GM19328 (cell line): ENCODE data around the gene PDIA4.
"Not testable (repeated sequence)": the region's sequence is repeated elsewhere in the genome, so short reads cannot be mapped to it uniquely, and the experiment has no call there.

Source experiments
- ATAC-seq: cut with Tn5 transposase; IDR thresholded peaks from one replicate; pipeline ENCODE4 v1.9.1; 2021; ENCODE audit warnings: mild to moderate bottlenecking, moderate library complexity; ENCODE audit not compliant: unreplicated experiment

The PDIA4 gene

GRCh38 chr7:149004405-149005370 is 23.6 kb downstream of the PDIA4 start:
- no peak for ATAC-seq

- ATAC-seq, result no peak
Observed at GRCh38 chr7:149003560-149004305, 24.6 kb downstream of the PDIA4 start.

DNA sequence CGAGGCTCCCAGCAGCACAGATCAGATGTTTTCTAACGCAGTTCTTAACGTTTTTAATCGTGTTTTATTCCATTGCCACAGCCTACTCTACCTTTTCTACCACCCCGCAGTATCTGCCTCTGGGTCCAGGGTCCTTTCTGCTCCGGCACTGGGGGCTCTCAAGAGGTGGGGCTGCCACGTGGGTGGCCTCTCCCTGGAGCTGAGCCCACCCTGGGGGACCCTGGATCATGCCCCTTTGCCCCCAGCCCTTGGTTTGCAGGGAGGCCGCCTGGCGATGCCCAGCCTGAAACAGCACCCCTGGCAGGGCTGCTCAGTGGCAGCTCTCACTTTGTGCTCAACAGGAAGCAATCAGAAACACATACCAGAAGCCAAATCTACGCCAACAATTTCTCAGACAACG is 25.3 kb downstream of the PDIA4 start:
- no peak for ATAC-seq

DNA sequence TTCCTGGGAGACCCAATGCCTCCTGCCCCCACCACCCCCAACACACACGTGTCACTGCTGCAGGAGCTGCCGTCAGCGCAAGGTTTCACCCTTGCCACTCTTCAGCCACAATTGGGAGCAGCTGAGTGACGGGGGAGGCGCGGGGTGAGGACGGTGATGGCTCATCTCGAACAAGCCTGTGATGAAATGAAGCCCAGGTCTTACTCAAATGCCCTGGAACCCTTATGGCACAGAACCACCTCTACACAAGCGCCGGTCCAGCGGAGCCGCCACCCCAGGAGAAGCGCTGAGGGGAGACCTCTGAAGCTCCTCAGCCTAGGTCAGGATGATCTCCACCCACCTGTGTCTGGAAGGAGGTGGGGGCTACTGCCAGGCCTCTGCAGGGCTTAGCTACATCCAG is 25.7 kb downstream of the PDIA4 start:
- no peak for ATAC-seq

DNA sequence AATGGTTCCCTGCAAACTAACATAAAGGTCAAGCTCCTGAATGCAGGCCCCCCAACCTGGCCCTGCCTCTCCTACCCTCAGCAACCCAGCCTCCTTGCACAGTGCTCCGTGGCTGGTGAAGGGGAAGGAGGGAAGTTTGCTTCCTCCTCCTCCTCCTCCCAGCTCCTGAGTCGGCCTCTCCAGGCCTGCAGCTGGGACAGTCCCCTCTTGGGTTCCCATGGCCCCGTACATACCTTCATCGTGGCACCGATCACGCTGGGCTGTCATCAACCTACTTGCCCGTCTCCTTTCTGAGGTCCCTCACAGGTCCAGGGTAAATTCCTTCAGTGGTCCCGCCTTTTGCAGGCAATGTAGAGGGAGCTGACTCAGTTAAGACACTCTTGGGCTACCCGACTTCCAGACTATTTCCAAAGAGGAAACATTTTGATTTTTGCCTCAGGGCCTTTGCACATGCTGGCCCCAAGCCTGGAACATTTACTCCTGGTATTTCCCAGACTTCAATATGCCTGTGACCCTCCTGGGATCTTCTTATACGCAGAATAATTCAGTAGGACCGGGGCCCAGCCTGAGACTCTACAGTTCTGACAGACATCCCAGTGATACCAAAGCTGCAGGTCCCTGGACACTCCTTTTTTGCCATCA is 26.8 kb downstream of the PDIA4 start:
- ATAC-seq, result no peak

DNA sequence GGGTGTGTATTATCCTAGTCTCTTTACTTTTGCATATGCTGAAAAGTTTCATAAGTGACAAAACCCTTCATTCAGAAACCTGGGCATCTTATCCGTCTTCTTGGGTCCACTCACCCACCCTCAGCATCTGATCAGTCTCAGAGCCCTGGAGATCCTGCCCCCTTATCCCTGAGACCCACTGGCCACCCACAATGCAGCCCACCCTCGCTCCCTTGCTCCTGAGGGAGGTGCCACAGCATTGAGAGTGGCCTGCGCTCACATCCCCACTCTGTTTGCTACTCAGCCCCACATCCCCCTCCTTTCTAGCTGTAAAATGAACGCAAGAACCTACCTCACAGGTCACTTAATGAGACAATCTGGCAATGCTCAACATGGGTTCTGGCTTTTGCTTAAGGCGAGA is 27.3 kb downstream of the PDIA4 start:
- ATAC-seq, result no peak

GRCh38 chr7:148999192-148999591 is 29.1 kb downstream of the PDIA4 start:
- ATAC-seq, result no peak

DNA sequence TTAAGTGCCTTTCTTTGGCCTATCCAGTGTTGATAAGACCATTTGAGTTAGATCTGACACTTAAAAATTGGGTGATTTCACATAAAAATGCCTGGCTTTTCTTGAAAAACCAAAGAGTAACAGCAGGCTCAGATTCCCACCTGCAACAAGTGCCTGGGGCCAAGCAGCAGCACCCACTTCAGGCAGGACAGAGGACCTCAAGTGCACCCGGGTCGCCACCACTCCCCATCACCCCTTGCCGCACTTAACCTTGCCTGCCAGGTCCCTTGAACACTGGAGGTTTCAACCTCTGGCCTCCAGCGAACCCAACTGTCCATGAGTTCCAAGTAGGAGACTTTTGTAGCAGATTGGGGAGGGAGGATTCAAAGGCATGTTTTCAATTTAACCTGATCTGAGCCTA is 30.8 kb downstream of the PDIA4 start:
- ATAC-seq, result no peak

- ATAC-seq, result no peak
Observed at GRCh38 chr7:148994576-148994975, 33.7 kb downstream of the PDIA4 start.

- ATAC-seq, result no peak
Observed at GRCh38 chr7:148993193-148993592, 35.1 kb downstream of the PDIA4 start.

- no peak for ATAC-seq
Observed at GRCh38 chr7:148991536-148991935, 36.8 kb downstream of the PDIA4 start.

GRCh38 chr7:148987751-148988512 is 40.4 kb downstream of the PDIA4 start:
- ATAC-seq, result no peak

DNA sequence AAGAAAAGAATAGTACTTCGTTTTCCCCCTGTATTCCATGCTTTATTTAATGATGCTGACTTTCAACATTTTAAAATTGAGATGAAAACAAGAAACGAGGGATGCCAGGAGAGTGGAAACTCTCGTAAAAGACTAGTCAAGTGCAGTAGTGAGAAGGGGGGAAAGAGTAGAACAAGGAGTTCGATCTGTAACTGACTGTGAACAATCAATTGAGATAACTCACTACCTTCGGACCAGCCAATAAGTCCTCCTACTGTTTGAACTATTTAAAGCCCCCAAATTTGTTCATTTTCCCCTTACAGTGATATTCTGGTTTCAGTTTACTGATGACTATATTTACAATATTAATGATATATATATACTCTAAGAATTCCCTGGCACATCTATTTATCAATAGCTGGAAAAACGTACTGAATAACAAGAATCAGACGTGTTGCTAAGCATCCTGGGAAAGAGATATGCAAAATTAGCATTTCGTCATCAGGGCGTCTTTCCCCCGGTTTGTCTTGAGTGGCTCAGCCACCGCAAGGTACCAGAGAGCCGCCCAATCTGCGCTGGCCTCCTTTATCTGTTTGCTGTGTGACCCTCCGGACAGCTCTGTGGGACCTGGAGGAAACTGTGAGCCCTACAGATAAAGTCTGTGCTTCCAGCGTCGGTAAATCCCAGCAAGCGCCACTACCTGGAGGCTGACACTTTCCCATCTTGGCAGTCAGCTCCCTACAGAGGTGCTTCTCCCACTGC is 41.1 kb downstream of the PDIA4 start:
- peak; percentile 88 for ATAC-seq

GRCh38 chr7:148986742-148987009 is 41.6 kb downstream of the PDIA4 start:
- ATAC-seq, result no peak

DNA sequence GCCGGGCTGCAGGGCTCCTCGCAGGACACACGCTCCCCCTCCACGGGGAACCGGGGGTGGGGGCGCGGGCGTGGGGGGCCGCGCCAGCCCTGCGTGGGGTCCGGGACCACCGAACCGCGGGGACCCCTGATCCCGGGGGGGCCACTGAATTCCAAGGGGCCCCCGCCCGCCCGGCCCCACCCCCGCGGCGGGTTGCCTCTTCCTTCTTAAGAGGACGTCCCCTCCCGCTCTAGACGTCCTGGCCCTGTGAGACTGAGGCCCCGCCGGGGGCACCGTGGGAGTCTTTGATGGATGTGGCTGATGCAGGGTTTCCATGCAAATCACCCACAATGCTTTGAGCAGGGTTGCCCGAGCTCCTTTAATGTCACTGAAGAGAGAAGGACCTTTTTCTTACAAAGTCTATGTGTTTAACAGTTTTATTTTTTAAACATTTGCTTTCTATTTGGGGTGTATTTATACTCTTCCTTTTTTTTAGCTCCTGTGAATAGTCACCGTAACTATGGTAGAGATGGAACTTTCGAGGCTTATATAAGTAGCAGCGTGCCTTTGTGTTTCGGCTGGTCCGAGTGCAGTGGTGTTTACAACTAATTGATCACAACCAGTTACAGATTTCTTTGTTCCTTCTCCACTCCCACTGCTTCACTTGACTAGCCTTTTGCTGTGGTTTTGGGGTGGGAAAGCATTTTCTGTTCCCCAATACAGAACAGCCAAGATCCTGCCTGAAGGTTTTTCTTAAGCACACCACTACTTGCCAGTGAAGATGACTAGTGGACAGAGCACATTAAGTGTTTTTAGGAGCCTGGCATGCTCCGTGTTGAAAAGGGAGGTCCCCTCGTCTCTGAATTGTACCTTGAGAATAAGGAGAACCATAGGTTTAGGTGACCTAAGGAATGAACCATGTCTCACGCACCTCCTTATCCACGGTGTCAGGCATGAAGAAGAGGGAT is 44.8 kb downstream of the PDIA4 start:
- ATAC-seq, result peak; percentile 38

DNA sequence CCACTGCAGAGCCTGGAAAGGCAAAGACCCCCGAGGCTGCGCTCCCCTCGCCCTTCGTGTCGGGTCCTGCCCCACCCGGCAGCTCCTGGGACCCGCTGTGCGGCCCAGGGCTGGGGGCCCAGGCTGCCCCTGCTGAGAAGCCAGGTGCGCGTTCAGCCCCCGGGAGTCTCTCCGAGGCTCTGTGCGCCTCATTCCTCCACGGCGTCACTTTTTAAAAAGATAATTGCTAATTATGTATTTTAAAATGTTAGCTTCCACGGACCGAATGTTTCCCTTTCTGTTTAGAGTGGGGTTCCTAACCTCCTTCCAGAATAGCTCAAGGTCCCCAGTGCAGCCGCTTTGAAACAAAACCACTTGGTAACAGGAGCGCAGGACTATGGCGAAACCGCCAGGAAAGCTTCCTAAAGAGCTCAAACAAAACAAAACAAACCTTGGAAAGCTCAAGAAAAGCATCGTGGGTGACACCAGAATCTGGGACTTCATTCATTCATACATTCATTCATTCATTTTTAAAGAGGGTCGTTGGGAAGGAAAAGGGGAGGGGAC is 45.6 kb downstream of the PDIA4 start:
- no peak for ATAC-seq

DNA sequence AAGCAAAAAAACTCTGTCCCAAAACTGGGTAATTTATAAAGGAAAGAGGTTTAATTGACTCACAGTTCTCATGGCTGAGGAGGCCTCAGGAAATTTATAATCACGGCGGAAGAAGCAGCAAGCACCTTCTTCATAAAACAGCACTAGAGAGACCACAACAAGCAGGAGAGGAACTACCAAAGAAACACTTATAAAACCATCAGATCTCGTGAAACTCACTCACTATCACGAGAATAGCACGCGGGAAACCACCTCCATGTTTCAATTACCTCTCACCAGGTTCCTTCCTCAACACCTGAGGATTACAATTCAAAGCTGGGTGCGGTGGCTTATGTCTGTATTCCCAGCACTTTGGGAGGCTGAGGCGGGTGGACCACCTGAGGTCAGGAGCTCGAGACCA is 48.5 kb downstream of the PDIA4 start:
- ATAC-seq, result no peak

DNA sequence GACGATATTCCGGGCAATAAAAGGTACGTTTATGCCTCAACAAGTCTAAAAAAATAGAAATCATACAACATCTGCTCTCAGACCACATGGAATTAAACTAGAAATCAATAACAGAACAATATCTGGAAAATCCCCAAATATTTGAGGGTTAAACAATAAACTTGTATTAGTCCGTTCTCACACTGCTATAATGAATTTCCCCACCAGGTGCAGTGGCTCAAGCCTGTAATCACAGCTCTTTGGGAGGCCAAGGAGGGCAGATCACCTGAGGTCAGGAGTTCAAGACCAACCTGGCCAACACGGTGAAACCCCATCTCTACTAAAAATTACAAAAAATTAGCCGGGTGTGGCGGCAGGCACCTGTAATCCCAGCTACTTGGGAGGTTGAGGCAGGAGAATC is 49.2 kb downstream of the PDIA4 start:
- ATAC-seq, result not testable (repeated sequence)

GRCh38 chr7:148978091-148978490 is 50.2 kb downstream of the PDIA4 start:
- no peak for ATAC-seq
